GM12878 (cell line): Measurements from ENCODE around the gene USP46. TPM values are rescaled to one million over a fixed set of nuclear protein-coding genes. Genes with fewer than 3 reads are reported as not detected.

Experiments used
- BCL11A ChIP-seq: IDR thresholded peaks from 2 replicates; pipeline ENCODE4 v1.6.1; 2011; ENCODE audit warnings: low read depth, low read length
- BHLHE40 ChIP-seq, 2 experiments: fragments of 450-650 bp in 1 of 2; IDR thresholded peaks; 2 replicates each; pipeline ENCODE4 v1.6.1; 2011 to 2017; ENCODE audit warnings: low read depth in 2 of 2, borderline replicate concordance in 1 of 2, improper control_type of control experiment in 1 of 2, low read length in 1 of 2, mild to moderate bottlenecking in 1 of 2
- BMI1 ChIP-seq: fragments of 450-650 bp; IDR thresholded peaks from 2 replicates; pipeline ENCODE4 v1.6.1; 2016; ENCODE audit warnings: mild to moderate bottlenecking, moderate library complexity, borderline replicate concordance
- CREM ChIP-seq: IDR thresholded peaks from 2 replicates; pipeline ENCODE4 v1.6.1; 2014; ENCODE audit warnings: antibody characterized with exemption, low read depth
- EED ChIP-seq: sonication (generic); IDR thresholded peaks from 2 replicates; pipeline ENCODE4 v1.6.1; 2016; ENCODE audit warnings: antibody characterized with exemption, low read depth
- FOS ChIP-seq: IDR thresholded peaks from 3 replicates; pipeline ENCODE4 v1.6.1; 2011; ENCODE audit warnings: borderline replicate concordance; ENCODE audit not compliant: insufficient read length; ENCODE audit errors: extremely low read depth
- GABPA ChIP-seq: IDR thresholded peaks from 2 replicates; pipeline ENCODE4 v1.6.1; 2014; ENCODE audit warnings: antibody characterized with exemption, low read depth, mild to moderate bottlenecking, inconsistent platforms
- HDAC2 ChIP-seq: fragments of 200-600 bp; sonication (generic); IDR thresholded peaks from 2 replicates; pipeline ENCODE4 v1.6.1; 2017
- IKZF2 ChIP-seq, 2 experiments: fragments of 450-650 bp; IDR thresholded peaks; 2 replicates each; pipeline ENCODE4 v1.6.1; 2017; ENCODE audit warnings: mild to moderate bottlenecking in 2 of 2, moderate library complexity in 2 of 2
- JUND ChIP-seq: IDR thresholded peaks from 2 replicates; pipeline ENCODE4 v1.6.1; 2012; ENCODE audit warnings: low read depth, mild to moderate bottlenecking, low read length, improper control_type of control experiment, moderate library complexity
- MTA2 ChIP-seq: fragments of 450-650 bp; IDR thresholded peaks from 2 replicates; pipeline ENCODE4 v1.6.1; 2016; ENCODE audit warnings: low read depth, mild to moderate bottlenecking, moderate library complexity
- MXI1 ChIP-seq: fragments of 150-350 bp; IDR thresholded peaks from 2 replicates; pipeline ENCODE4 v1.6.1; 2011; ENCODE audit warnings: low read depth, mild to moderate bottlenecking, inconsistent platforms, low read length, improper control_type of control experiment
- NR2C2 ChIP-seq: IDR thresholded peaks from 2 replicates; pipeline ENCODE4 v1.6.1; 2011; ENCODE audit warnings: borderline replicate concordance, low read depth; ENCODE audit not compliant: control insufficient read depth, insufficient read length
- PML ChIP-seq: IDR thresholded peaks from 2 replicates; pipeline ENCODE4 v1.6.1; 2012; ENCODE audit warnings: low read length, inconsistent platforms
- RUNX3 ChIP-seq: IDR thresholded peaks from 2 replicates; pipeline ENCODE4 v1.6.1; 2012; ENCODE audit warnings: low read length, inconsistent platforms
- SMC3 ChIP-seq: IDR thresholded peaks from 2 replicates; pipeline ENCODE4 v1.6.1; 2011; ENCODE audit warnings: low read length, improper control_type of control experiment, borderline replicate concordance
- SREBF1 ChIP-seq: IDR thresholded peaks from 2 replicates; pipeline ENCODE4 v1.6.1; 2012; ENCODE audit warnings: mild to moderate bottlenecking, low read length
- YY1 ChIP-seq: IDR thresholded peaks from 2 replicates; pipeline ENCODE4 v1.6.1; 2011; ENCODE audit warnings: low read depth, mild to moderate bottlenecking, low read length
- ZNF24 ChIP-seq: fragments of 450-650 bp; IDR thresholded peaks from 2 replicates; pipeline ENCODE4 v1.6.1; 2017; ENCODE audit warnings: antibody characterized with exemption, mild to moderate bottlenecking
- ZNF274 ChIP-seq: IDR thresholded peaks from one replicate; pipeline ENCODE4 v1.8.0; 2011; ENCODE audit not compliant: insufficient read length, insufficient read depth
- polyA plus RNA-seq, 11 experiments: library from polyadenylated mRNA; depleted of rRNA in 4 of 11; unstranded in 6 of 11; stranded (reverse) in 5 of 11; fragments of >200 nt; fragmentation: Nextera tagmentation in 4 of 11; fragmentation: Illumina TruSeq in 1 of 11; extraction: Ambion mirVana in 4 of 11; extraction: Trizol in 1 of 11; gene quantifications; 1 replicate in 1 of 11; 2 replicates in 10 of 11; pipeline versions ENCODE4 v1.2.1 to v1.2.3, GENCODE V29; 2011 to 2016; ENCODE audit warnings: inconsistent platforms in 2 of 11, missing spikeins in 2 of 11, low read depth in 1 of 11
- total RNA-seq, 4 experiments: library from RNA; depleted of rRNA in 3 of 4; stranded (reverse); fragments of >200 nt in 3 of 4; fragmentation: Illumina TruSeq in 1 of 4; extraction: Trizol in 1 of 4; gene quantifications; 2 replicates each; pipeline versions ENCODE4 v1.2.1 to v1.2.3, GENCODE V29; 2013 to 2021
- TF ChIP-seq, protein P1 (sequence below): fragments of 450-650 bp; IDR thresholded peaks from 2 replicates; pipeline ENCODE4 v1.6.1; 2014; ENCODE audit warnings: mild to moderate bottlenecking
- TF ChIP-seq, protein P2 (sequence below): fragments of 450-650 bp; IDR thresholded peaks from 2 replicates; pipeline ENCODE4 v1.6.1; 2017; ENCODE audit warnings: low read depth, mild to moderate bottlenecking, moderate library complexity
- TF ChIP-seq, protein P3 (sequence below): IDR thresholded peaks from 2 replicates; pipeline ENCODE4 v1.6.1; 2012; ENCODE audit warnings: low read length, inconsistent platforms

Gene USP46
- total and polyA plus RNA-seq, 10 of the 15 experiments (the other 5 are each of a cell fraction or from before 2014, with no cell fraction given) = 5.3 to 20.1 (median 12.0) TPM

DNA sequence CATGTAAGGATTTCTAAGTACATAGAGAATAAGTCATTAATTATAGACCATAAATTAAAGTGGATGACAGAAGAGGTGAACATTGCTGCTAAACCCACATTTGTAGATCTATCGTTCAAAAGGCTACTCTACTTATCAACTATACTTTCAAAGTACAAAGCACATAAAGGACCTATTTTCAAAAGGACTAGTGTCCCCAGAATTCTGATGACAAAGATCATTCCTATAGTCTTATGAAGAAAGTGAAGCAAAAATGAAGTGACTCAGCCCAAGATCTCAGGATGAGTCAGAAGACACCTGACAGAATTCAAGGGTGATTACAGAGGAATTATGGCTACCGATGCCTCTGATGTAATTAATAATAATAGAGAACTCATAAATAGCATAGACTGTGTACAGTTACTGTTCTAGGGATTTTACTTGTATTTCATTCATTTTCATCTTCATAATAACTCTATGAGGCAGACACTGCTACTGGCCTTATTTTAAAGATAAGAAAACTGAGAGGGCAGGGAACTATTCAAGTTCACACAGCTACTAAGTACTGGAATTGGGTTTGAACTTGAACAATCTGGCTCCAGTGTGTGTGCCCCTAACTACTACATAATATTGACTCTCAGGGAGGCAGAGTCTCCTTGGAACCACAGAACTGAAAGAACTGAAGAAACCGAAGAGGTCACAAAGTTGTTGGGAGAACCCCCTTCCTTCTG is 17.1 kb downstream of the USP46 start (continued):
- TF ChIP-seq HDAC2 (no peak), EED (peak; percentile 70), GABPA (peak; percentile 54; the same call in 1 of the 2 replicates), BMI1 (peak; percentile 60; the same call in 1 of the 2 replicates), SREBF1 (no peak), FOS (no peak), RUNX3 (peak; percentile 59), ZNF274 (no peak), IKZF2 (IDR thresholded peaks at IDR 0.05) (peak; percentile 82 to 89), ZNF24 (peak; percentile 97), JUND (peak; percentile 87), BHLHE40 (IDR thresholded peaks at IDR 0.05; ENCODE audit: borderline replicate concordance in 1 of 2, low read depth in 2 of 2, low read length in 1 of 2) (peak; percentile 64 to 74; a peak in 3 of 4 replicates), PML (peak; percentile 68; the same call in 1 of the 2 replicates), NR2C2 (no peak), BCL11A (peak; percentile 91; the same call in 1 of the 2 replicates), CREM (peak; percentile 81), MXI1 (peak; percentile 21; the same call in 1 of the 2 replicates), SMC3 (no peak), MTA2 (peak; percentile 91), YY1 (peak; percentile 64; the same call in 1 of the 2 replicates)
- TF ChIP-seq, protein P1, sequence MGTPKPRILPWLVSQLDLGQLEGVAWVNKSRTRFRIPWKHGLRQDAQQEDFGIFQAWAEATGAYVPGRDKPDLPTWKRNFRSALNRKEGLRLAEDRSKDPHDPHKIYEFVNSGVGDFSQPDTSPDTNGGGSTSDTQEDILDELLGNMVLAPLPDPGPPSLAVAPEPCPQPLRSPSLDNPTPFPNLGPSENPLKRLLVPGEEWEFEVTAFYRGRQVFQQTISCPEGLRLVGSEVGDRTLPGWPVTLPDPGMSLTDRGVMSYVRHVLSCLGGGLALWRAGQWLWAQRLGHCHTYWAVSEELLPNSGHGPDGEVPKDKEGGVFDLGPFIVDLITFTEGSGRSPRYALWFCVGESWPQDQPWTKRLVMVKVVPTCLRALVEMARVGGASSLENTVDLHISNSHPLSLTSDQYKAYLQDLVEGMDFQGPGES = no peak
- TF ChIP-seq, protein P2, sequence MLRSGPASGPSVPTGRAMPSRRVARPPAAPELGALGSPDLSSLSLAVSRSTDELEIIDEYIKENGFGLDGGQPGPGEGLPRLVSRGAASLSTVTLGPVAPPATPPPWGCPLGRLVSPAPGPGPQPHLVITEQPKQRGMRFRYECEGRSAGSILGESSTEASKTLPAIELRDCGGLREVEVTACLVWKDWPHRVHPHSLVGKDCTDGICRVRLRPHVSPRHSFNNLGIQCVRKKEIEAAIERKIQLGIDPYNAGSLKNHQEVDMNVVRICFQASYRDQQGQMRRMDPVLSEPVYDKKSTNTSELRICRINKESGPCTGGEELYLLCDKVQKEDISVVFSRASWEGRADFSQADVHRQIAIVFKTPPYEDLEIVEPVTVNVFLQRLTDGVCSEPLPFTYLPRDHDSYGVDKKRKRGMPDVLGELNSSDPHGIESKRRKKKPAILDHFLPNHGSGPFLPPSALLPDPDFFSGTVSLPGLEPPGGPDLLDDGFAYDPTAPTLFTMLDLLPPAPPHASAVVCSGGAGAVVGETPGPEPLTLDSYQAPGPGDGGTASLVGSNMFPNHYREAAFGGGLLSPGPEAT = peak; percentile 70; the same call in 1 of the 2 replicates
- TF ChIP-seq, protein P3, sequence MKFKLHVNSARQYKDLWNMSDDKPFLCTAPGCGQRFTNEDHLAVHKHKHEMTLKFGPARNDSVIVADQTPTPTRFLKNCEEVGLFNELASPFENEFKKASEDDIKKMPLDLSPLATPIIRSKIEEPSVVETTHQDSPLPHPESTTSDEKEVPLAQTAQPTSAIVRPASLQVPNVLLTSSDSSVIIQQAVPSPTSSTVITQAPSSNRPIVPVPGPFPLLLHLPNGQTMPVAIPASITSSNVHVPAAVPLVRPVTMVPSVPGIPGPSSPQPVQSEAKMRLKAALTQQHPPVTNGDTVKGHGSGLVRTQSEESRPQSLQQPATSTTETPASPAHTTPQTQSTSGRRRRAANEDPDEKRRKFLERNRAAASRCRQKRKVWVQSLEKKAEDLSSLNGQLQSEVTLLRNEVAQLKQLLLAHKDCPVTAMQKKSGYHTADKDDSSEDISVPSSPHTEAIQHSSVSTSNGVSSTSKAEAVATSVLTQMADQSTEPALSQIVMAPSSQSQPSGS = peak; percentile 97
